GM12801 (cell line): ENCODE measurements around the gene KDF1.

ENCODE experiments used
- CTCF ChIP-seq: IDR thresholded peaks from one replicate; pipeline ENCODE4 v1.5.1; 2011; ENCODE audit warnings: control low read depth; ENCODE audit not compliant: insufficient read length; ENCODE audit errors: extremely low read depth

The KDF1 gene

GRCh38 chr1:26998429-26999300, 38.4 kb upstream of the KDF1 start:
- no peak for TF ChIP-seq CTCF

GRCh38 chr1:26996665-26997064, 36.4 kb upstream of the KDF1 start:
- no peak for TF ChIP-seq CTCF

GRCh38 chr1:26996024-26996423, 35.8 kb upstream of the KDF1 start:
- TF ChIP-seq CTCF = no peak

- TF ChIP-seq CTCF = no peak
Measured at GRCh38 chr1:26994787-26995517, 34.7 kb upstream of the KDF1 start.

GRCh38 chr1:26994020-26994786, 33.9 kb upstream of the KDF1 start:
- TF ChIP-seq CTCF = no peak

GRCh38 chr1:26993237-26994019, 33.2 kb upstream of the KDF1 start, which contains the start of gene TRNP1:
TRNP1 (plus strand) TSS chr1:26993692; CDS start chr1:26993787, 95 bp downstream.
- TF ChIP-seq CTCF = no peak
